Muscle of leg (tissue), 11 donors: ENCODE measurements around the gene ZNF532. TPM values are rescaled to one million over a fixed set of nuclear protein-coding genes. Genes with fewer than 3 reads are reported as not detected.
A peak's percentile ranks its signal among the peaks of the same experiment; 100 is the strongest.
"Not testable (repeated sequence)": the region's sequence is repeated elsewhere in the genome, so short reads cannot be mapped to it uniquely, and the experiment has no call there.

ENCODE experiments used
- DNase-seq: peaks from one replicate; pipeline ENCODE4 v3.0.0; 2013
- H3K27ac ChIP-seq: one replicate; pipeline ENCODE4 v1.5.1; 2013; ENCODE audit warnings: mild to moderate bottlenecking, low read length, control low read depth
- H3K27me3 ChIP-seq: one replicate; pipeline ENCODE4 v1.6.1; 2013; ENCODE audit warnings: low read length; ENCODE audit not compliant: control insufficient read depth, insufficient read depth
- H3K36me3 ChIP-seq: one replicate; pipeline ENCODE4 v1.6.1; 2013; ENCODE audit warnings: low read length; ENCODE audit not compliant: control insufficient read depth, insufficient read depth
- H3K4me1 ChIP-seq: one replicate; pipeline ENCODE4 v1.6.1; 2013; ENCODE audit warnings: low read length; ENCODE audit not compliant: control insufficient read depth, insufficient read depth
- H3K4me3 ChIP-seq: one replicate; pipeline ENCODE4 v1.5.1; 2013; ENCODE audit warnings: low read length, control low read depth
- H3K9me3 ChIP-seq: replicated peaks from 2 replicates; pipeline ENCODE4 v1.6.1; 2013; ENCODE audit warnings: low read depth, low read length; ENCODE audit not compliant: control insufficient read depth
- WGBS: methylation state at CpG from one replicate; pipeline ENCODE4 v1.1.5; 2013; ENCODE audit warnings: missing lambda C conversion rate; ENCODE audit not compliant: insufficient coverage; 5-methylcytosine and 5-hydroxymethylcytosine counted together
- polyA plus RNA-seq, 8 donors: library from polyadenylated mRNA; unstranded; fragments of 120-200 nt; gene quantifications; one replicate each; pipeline versions ENCODE4 v1.2.1 to v1.2.3, GENCODE V29; 2013; ENCODE audit warnings: inconsistent platforms in 1 of 8, low replicate concordance in 1 of 8; ENCODE audit not compliant: insufficient read length in 8 of 8, insufficient read depth in 1 of 8
- total RNA-seq: library from RNA; stranded (reverse); fragments of 120-200 nt; gene quantifications from one replicate; pipeline ENCODE4 v1.2.4, GENCODE V29; 2013

ZNF532 gene
- total and polyA plus RNA-seq, 9 donors, result 46.2 to 75.7 (median 64.6) TPM

DNA sequence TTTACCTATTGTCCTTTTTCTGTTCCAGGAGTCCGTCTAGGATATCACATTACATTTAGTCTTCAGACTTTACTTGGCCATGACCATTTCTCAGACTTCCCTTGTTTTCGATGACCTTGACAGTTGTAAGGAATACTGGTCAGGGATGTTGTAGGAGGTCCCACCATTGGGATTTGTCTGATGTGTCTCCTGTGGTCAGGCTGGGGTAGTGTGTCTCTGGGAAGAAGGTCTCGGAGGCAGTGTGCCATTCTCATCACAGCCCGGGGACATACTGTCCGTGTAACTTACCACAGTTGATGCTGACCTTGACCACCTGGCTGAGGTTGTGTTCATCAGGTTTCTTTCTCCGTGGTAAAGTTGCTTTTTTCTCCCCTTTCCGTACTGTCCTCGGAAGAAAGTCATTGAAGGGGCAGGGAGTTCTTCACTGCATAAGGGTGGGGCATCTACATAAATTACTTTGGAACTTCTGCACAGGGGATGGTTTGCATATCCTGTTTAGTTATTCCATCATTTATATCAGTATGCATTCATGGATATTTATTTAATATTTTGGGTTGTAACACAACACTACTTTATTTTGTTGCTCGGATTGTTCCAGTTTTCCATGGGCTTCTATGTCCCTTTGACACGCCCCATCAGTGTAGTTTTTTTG lies 41.2 kb downstream of the ZNF532 start:
- Histone ChIP-seq H3K36me3 (peaks cover 30% of the 10 kb centered on the region), H3K9me3 (no peaks in the 10 kb centered on the region), H3K27me3 (no peaks in the 10 kb centered on the region), H3K27ac (no peak overlapping the region), H3K4me1 (peaks cover 3% of the 10 kb centered on the region), H3K4me3 (no peak overlapping the region)
- no peak for DNase-seq
- WGBS, result 89% methylated on average over 3 of the region's 10 CpGs

DNA sequence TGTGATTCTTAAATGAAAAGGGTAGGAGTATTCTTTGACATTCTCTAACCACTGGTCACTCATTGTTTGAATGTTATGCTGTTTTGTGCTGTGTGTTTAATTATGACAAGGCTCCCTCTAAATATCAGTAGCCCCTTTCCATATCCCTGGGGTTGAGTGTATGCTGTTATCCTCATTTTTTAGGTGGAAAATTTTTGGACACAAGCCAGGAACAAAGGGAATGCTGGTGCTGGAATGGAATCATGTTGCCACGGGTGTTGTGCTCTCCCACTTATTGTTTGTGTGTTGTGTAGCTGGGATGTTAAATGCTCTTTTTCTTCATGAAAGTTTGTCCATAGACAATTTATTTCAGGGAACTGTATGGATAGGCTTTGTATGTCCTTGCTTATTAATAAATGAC lies 43.3 kb downstream of the ZNF532 start:
- no peaks in the 10 kb centered on the region for H3K27me3 ChIP-seq
- H3K4me3 ChIP-seq, result no peak overlapping the region
- H3K9me3 ChIP-seq, result no peaks in the 10 kb centered on the region
- DNase-seq, result no peak
- 20% methylated on average over 1 of the region's 1 CpG for WGBS
- peaks cover 18% of the 10 kb centered on the region for H3K36me3 ChIP-seq
- H3K4me1 ChIP-seq, result peaks cover 18% of the 10 kb centered on the region
- H3K27ac ChIP-seq, result no peak overlapping the region

DNA sequence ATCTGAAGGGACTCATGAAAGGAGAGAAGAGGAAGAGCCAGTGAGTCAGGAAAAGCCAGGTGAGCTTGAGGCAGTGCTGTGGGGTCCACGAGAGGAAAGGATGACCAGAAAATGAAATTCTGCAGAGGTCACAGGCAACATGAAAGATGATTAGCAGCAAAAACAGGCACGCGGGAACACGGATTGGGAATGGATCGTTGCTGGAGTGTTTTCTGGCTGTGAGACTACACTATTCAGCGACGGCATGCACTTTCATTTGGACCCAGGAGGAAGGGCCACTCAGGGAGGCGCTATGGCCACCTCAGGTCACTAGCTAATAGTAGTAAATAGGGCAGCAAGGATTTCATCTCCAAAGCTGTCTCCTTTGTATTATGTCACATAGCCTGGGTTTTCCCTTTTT lies 44.8 kb downstream of the ZNF532 start:
- no peaks in the 10 kb centered on the region for H3K27me3 ChIP-seq
- no peaks in the 10 kb centered on the region for H3K9me3 ChIP-seq
- H3K27ac ChIP-seq, result no peak overlapping the region
- peaks cover 18% of the 10 kb centered on the region for H3K36me3 ChIP-seq
- WGBS, result 71% methylated on average over 6 of the region's 8 CpGs
- no peak for DNase-seq
- H3K4me1 ChIP-seq, result peaks cover 18% of the 10 kb centered on the region
- no peak overlapping the region for H3K4me3 ChIP-seq

DNA sequence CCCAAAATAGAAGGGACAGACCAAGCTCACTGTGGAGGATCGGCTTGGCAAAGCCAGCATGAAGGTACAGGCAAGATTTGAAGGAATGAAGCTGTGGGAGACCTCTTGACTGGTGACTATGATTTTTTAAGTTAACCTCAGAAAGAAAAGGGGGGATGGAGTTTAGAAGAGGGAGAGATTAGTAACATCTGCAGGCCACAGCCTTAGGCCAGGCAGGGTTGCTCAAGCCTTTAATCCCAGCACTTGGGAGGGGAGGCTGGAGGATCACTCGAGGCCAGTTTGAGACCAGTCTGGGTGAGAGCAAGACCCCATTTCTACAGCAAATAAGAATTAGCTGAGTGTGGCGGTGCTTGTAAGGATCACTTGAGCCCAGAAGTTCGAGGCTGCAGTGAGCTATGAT lies 46.6 kb downstream of the ZNF532 start:
- 73% methylated on average over 4 of the region's 4 CpGs for whole genome bisulfite sequencing

DNA sequence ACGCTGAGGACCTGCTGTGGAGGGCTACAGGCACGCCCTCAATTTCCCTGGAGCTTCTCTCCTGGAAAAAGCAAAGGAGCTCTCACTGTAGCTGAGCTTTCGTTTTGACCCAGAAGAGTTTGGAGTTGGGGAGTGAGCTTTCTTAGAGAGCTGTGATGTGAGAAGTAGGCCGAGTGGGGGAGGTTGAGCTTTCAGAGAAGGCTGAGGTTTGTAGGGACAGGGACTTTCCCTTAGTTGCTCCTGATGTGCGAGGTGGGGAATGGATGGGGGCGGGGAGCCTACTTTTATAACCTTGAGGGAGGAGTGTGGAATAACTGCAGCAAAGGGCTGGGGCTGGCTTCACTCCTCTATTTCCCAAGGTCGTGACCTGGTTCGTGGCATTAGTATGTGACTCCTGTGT lies 47.1 kb downstream of the ZNF532 start:
- H3K27ac ChIP-seq, result peak overlapping the region; percentile 76
- DNase-seq, result peak; percentile 90
- peaks cover 19% of the 10 kb centered on the region for H3K4me1 ChIP-seq
- H3K36me3 ChIP-seq, result peaks cover 12% of the 10 kb centered on the region
- H3K4me3 ChIP-seq, result no peak overlapping the region
- WGBS, result 17% methylated on average over 5 of the region's 8 CpGs
- H3K9me3 ChIP-seq, result no peaks in the 10 kb centered on the region
- no peaks in the 10 kb centered on the region for H3K27me3 ChIP-seq

More for the DNA sequence above, 46.6 kb downstream of the ZNF532 start:
- Histone ChIP-seq H3K4me1 (peaks cover 18% of the 10 kb centered on the region), H3K27ac (peak overlapping the region; percentile 76), H3K9me3 (no peaks in the 10 kb centered on the region), H3K4me3 (no peak overlapping the region), H3K36me3 (peaks cover 7% of the 10 kb centered on the region), H3K27me3 (no peaks in the 10 kb centered on the region)
- DNase-seq, result no peak

DNA sequence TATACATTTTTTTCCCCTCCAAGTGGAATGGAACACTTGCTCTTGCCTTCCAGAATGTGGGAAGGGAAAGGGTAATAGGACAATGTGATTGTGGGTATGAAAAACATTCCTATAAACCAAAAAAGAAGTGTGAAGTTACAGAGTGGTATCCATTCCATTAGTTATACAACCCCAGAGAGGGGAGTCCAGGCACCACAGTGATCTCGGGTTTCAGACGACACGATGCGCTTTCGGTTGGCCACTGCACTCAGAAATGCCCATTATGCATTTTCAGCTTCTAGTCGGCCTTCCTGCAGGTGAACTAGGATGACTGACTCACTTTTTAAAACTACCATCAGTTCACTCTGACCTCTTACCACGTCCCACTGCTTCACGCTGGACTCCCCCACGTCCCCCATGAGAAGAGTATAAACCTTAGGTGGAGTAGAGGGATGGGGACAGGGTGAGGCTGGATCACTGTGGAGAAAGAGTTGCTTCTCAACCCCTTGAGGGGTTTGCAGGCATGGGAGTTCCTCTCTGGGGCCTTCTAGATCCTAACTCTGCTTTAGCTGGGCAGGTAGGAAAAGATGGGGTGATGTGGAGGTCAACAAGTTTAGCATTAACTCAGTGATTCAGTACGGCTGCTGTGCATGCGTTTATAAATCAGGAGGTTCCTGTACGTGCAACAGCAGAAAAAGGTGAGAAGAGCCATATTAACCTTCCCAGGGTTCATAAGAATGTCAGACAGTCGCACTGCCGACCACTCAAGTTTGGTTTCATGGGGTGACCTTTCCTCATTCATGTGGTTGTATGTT lies 50.5 kb downstream of the ZNF532 start:
- 74% methylated on average over 3 of the region's 14 CpGs for WGBS
- no peak for DNase-seq
- H3K9me3 ChIP-seq, result no peaks in the 10 kb centered on the region
- H3K4me3 ChIP-seq, result no peak overlapping the region
- no peaks in the 10 kb centered on the region for H3K27me3 ChIP-seq
- H3K36me3 ChIP-seq, result peaks cover 35% of the 10 kb centered on the region
- H3K27ac ChIP-seq, result no peak overlapping the region
- H3K4me1 ChIP-seq, result peaks cover 18% of the 10 kb centered on the region

DNA sequence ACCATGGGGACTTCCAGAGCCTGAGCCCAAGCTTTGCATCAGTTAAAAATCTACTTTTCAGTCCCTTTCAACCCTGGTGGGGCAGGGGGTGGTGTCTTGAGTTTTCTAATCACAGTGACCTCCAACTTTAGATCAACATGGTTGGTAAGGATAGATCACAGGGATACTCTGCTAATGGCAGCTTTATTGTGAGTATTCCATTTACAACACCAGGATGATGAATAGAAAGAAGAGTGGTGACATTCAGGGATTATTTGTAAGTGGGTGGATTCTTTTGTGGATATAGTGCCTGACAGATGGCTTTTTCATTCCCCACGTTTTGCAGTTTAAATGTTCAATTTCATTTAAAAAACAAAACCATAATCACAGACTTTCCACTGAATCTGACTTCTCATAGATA lies 51.3 kb downstream of the ZNF532 start:
- H3K36me3 ChIP-seq, result peaks cover 41% of the 10 kb centered on the region
- DNase-seq, result no peak

DNA sequence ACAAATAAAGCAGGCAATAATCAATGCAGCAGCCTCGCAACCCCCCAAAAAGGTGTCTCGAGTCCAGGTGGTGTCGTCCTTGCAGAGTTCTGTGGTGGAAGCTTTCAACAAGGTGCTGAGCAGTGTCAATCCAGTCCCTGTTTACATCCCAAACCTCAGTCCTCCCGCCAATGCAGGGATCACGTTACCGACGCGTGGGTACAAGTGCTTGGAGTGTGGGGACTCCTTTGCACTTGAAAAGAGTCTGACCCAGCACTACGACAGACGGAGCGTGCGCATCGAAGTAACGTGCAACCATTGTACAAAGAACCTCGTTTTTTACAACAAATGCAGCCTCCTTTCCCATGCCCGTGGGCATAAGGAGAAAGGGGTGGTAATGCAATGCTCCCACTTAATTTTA lies 55.3 kb downstream of the ZNF532 start:
- H3K27ac ChIP-seq, H3K4me1 ChIP-seq, H3K4me3 ChIP-seq, H3K9me3 ChIP-seq, DNase-seq, H3K27me3 ChIP-seq: not testable (repeated sequence)
- no CpG with 5 or more reads among the region's 16 CpGs for WGBS
- H3K36me3 ChIP-seq, result peaks cover 59% of the 10 kb centered on the region

More for the DNA sequence above, 51.3 kb downstream of the ZNF532 start:
- WGBS, result no CpG with 5 or more reads among the region's 1 CpG
- Histone ChIP-seq H3K4me3 (no peak overlapping the region), H3K27me3 (no peaks in the 10 kb centered on the region), H3K9me3 (no peaks in the 10 kb centered on the region), H3K4me1 (peaks cover 17% of the 10 kb centered on the region), H3K27ac (no peak overlapping the region)

DNA sequence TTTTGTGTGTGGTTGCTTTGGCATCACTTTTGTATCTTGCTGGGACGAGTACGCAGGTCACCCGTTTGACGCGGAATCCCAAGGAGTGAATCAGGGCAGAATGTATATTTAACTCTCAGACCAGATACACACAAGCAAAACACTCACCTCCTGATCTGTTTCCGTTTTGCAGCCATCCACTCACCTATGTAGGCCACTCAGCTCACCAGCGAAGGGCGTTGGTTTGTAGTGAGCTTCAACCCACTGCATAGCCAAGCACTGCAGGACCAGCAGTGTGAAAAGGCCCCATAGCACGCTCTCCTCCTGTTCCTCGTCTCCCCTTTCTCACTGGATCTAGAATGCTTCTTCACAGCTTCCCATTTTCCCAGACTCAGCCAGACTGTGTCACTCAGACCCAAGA lies 58.3 kb downstream of the ZNF532 start:
- Histone ChIP-seq H3K9me3 (peaks cover 7% of the 10 kb centered on the region), H3K4me1 (peaks cover 3% of the 10 kb centered on the region), H3K27ac (no peak overlapping the region), H3K27me3 (no peaks in the 10 kb centered on the region), H3K4me3 (no peak overlapping the region), H3K36me3 (peaks cover 46% of the 10 kb centered on the region)
- no peak for DNase-seq
- 95% methylated on average over 3 of the region's 10 CpGs for WGBS

DNA sequence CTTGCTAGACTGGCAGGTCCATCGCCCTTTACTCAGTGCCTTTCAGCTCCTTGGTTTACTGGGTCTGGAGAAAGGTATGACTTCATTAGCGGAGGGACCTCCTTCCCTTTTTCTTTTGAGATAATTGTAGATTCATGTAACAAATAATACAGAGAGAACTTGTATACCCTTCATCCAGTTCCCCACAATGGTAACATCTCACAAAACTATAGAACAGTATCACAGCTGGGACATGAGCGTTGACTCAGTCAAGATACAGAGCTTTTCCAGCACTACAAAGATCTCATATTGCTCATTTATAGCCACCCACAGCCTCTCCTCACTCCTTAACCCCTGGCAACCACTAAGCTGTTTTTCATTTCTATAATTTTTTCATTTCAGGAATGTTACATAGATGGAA lies 59.8 kb downstream of the ZNF532 start:
- 86% methylated on average over 1 of the region's 3 CpGs for WGBS
- Histone ChIP-seq H3K9me3 (peaks cover 7% of the 10 kb centered on the region), H3K36me3 (peaks cover 31% of the 10 kb centered on the region), H3K27me3 (no peaks in the 10 kb centered on the region), H3K4me3 (no peak overlapping the region), H3K27ac (no peak overlapping the region), H3K4me1 (peaks cover 8% of the 10 kb centered on the region)
- DNase-seq, result no peak
